AG09309 (cell line): ENCODE results near the gene LBX2.

Source experiments
- DNase-seq: peaks from one replicate; pipeline ENCODE4 v3.0.0-alpha.2; 2010; ENCODE audit warnings: low read depth
- H3K4me3 ChIP-seq: 2 replicates; pipeline ENCODE4 v1.5.1; 2011; ENCODE audit warnings: mild to moderate bottlenecking, low read depth, low read length, moderate library complexity; ENCODE audit not compliant: control insufficient read depth
- TF ChIP-seq, protein P1 (sequence below): IDR thresholded peaks from 2 replicates; pipeline ENCODE4 v1.5.1; 2011; ENCODE audit warnings: mild to moderate bottlenecking, low read depth, low read length, inconsistent platforms; ENCODE audit not compliant: insufficient read depth, control insufficient read depth; ENCODE audit errors: missing control alignments

Gene LBX2

DNA sequence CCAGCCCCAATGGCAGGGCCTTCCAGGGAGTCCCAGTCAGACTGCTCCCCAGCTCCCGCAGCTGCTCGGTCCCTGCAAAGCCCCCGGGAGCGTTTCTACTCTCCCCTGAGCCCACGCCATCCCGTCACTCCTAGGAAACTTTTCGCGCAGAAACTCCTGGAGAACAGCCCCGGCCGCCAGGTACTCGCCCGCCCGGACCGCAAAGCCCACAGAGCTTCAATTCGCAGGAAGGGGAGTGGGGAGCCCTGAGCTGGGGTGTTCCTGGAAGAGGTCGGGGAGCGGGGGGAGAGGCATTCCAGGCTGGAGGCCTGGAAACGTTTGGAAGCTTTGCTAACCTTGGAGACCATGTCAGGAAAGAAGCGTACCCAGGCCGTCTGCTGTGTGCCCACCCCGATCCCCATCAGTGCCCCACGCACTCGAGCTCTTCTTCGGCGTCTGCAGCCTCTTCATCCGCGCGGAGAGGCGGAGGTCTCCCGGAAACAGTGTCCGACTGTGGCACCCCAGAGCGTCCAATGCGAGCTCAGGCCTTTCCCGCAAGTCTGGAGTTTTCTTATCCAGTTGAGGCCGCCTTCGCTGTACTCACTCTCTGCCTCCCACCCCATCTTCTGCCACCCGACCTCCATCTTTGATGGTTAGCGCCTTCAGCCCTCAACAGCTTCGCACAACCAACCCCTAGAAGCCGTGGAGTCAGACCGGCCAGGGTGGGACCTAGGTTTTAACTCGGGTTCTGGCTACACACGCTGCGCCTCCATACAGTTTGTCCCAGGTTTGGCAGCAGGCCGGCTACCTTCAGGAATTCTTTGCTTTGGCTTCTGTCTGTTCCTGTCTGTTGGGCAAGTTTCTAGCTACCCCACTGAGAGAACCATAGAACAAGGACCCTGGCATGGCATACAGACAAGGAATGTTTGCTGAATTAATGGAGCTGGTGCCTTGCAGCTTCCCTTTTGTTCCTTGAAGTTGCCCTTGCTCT lies 4.4 kb upstream of the LBX2 start:
- TF ChIP-seq, protein P1, sequence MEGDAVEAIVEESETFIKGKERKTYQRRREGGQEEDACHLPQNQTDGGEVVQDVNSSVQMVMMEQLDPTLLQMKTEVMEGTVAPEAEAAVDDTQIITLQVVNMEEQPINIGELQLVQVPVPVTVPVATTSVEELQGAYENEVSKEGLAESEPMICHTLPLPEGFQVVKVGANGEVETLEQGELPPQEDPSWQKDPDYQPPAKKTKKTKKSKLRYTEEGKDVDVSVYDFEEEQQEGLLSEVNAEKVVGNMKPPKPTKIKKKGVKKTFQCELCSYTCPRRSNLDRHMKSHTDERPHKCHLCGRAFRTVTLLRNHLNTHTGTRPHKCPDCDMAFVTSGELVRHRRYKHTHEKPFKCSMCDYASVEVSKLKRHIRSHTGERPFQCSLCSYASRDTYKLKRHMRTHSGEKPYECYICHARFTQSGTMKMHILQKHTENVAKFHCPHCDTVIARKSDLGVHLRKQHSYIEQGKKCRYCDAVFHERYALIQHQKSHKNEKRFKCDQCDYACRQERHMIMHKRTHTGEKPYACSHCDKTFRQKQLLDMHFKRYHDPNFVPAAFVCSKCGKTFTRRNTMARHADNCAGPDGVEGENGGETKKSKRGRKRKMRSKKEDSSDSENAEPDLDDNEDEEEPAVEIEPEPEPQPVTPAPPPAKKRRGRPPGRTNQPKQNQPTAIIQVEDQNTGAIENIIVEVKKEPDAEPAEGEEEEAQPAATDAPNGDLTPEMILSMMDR, result no peak
- no peak for DNase-seq
- H3K4me3 ChIP-seq, result peak overlapping the region; percentile 65

DNA sequence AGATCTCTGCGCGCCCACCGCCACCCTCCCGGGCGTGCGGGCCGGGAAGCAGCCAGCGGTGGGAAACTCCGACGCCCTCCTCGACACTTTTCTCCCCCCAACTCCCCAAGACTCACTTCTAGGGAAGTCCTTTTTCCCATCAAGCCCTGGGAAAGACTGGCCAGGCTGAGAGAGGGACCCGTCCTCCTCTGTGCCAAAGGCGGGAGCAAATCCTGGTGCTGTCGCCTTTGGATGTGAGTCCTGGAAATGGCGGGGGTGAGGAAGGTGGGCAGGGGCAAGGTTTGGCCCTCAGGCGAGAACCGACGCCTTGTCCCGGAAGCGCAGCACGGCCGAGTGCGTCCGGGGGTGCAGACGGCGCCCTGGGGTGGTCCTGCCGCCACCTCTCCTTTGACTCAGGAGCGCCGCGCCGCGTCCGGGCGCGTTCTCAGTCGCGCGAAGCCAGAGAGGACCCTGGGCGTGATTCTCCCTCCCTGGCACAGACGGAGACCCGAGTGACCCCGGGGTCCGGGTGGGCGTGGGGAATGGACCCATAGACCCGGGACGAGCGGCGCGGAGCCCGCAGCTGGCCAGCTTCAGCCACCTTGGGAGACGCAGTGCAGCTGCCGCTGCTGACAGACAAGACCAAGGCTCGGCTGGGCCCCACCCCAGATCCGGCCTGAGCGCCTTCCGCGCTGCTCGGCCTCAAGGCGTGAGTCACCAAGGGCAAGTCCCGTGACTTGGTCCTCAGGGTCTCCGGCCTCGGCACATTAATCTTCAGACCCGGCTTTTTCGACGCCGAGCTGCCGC lies 3.5 kb upstream of the LBX2 start:
- TF ChIP-seq, protein P1, result peak; percentile 34
- DNase-seq, result peak; percentile 34
- peak overlapping the region; percentile 65 for H3K4me3 ChIP-seq

DNA sequence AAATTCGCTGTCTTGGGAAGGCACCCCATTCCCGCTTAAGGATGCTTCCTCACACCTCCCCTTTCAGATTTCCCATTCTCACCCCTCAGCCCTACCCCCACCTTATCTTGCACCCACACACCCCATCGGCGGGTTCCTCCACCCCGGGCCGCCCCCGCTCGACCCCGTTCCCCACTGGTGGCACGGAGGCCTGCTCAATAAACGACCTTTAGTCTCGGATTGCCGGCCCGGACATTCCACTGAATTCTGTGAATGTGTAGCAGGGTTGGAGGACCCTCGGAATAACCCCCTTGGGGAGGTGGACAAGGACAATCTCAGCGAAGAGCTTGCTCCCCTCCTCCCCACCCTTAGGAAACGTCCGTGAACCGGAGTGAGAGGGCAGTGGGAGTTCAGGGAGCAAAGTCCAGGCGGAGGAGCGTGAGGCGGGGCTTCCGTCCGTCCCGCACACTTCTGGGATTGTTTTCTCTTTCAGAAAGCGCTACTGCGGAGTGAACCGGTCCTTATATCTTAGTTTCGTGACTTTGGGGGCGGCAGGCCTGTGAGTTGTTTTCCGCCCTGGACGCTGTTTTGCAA lies 2.8 kb upstream of the LBX2 start:
- TF ChIP-seq, protein P1, result no peak
- peak overlapping the region; percentile 65 for H3K4me3 ChIP-seq

DNA sequence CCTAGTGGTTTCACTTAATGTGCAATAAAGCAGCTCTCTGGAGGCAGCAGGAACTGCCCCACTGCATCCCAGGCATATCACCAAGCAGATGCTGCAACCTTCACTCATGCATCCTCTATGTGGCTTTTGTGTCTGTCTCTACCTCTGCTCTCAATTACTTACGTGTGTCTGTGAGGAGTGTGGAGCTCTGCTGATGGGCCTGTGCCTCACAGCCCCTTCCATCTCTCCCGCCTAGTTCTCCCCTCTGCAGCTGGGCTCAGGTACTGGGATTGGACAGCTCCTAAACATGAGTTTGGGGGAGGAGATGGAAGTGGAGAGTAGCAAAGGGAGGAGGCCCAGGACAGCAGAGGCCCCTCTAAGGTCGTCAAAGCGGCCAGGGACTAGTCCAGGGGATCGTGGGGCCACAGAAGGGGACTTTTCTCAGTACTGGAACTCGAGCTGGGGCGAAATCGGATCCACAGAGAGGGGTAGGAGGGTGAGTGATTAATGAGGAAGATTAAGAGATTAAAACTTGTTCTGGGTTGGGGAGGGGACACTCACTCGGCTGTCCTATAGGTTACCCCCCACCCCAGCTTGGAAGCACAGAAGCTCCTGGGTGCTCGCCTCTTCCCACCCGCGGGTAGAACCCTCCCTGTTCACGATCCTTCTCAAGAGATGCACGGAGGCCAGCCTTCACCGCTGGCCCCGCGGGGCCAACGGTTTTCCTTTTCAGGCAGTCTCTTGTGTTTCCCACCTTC lies 2.1 kb upstream of the LBX2 start:
- no peak for DNase-seq
- no peak overlapping the region for H3K4me3 ChIP-seq
- TF ChIP-seq, protein P1, result no peak

More for the DNA sequence above, 2.8 kb upstream of the LBX2 start:
- no peak for DNase-seq

DNA sequence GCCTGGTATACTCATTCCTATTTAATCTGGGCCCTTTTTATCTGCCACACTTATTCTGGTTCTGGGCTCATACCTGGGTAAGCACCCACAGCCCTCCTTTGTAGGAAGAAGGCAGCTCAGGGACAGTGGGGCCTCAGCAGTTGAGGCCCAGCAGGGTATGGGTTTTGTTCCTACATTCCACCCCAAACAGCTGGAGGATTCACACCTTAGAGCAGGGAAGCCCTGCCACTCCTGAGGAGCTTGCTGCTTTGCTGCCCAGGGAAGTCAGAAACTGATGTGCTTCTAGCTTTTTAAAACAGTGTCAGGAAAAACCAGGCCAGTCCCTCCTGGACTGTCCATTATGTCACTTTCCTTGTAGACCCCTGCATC lies 1.2 kb upstream of the LBX2 start:
- DNase-seq, result no peak
- TF ChIP-seq, protein P1, result no peak
- no peak overlapping the region for H3K4me3 ChIP-seq
